K562 (cell line): Measurements from ENCODE around the gene VEZF1. TPM values are rescaled to one million over a fixed set of nuclear protein-coding genes. Genes with fewer than 3 reads are reported as not detected.

Experiments
- E2F3 ChIP-seq: fragments of 250-450 bp; sonication (Bioruptor Pico); IDR thresholded peaks from 2 replicates; pipeline ENCODE4 v1.4.0; 2020; ENCODE audit warnings: mild to moderate bottlenecking
- NFE2 ChIP-seq: IDR thresholded peaks from 2 replicates; pipeline ENCODE4 v1.6.1; 2014; ENCODE audit warnings: antibody characterized with exemption, low read depth
- NFYB ChIP-seq: IDR thresholded peaks from 2 replicates; pipeline ENCODE4 v1.6.1; 2011; ENCODE audit warnings: mild to moderate bottlenecking, moderate library complexity; ENCODE audit not compliant: insufficient read length; ENCODE audit errors: extremely low read depth
- SAFB ChIP-seq: fragments of 200-400 bp; formaldehyde crosslinking; IDR thresholded peaks from 2 replicates; pipeline ENCODE4 v1.6.1; 2017; ENCODE audit warnings: low read depth, low read length, borderline replicate concordance
- SMAD3 ChIP-seq: fragments of 450-650 bp; formaldehyde crosslinking; conservative IDR thresholded peaks from 2 replicates; pipeline ENCODE4 v1.4.0; 2020; ENCODE audit warnings: mild to moderate bottlenecking
- ZBTB40 ChIP-seq, 2 experiments: fragments of 450-650 bp in 1 of 2; sonication (generic) in 1 of 2; formaldehyde crosslinking in 1 of 2; IDR thresholded peaks; 2 replicates each; pipeline versions ENCODE4 v1.7.1 to v1.9.0; 2016 to 2022; ENCODE audit warnings: inconsistent platforms in 1 of 2, mild to moderate bottlenecking in 1 of 2, missing genetic modification reagents in 1 of 2
- ZNF12 ChIP-seq: sonication (generic); formaldehyde crosslinking; IDR thresholded peaks from 2 replicates; pipeline ENCODE4 v1.4.0; 2020; ENCODE audit warnings: mild to moderate bottlenecking, missing genetic modification reagents
- ZNF23 ChIP-seq: fragments of 250-450 bp; sonication (Bioruptor Pico); IDR thresholded peaks from 2 replicates; pipeline ENCODE4 v1.4.0; 2020; ENCODE audit warnings: mild to moderate bottlenecking
- ZNF431 ChIP-seq: sonication (generic); formaldehyde crosslinking; IDR thresholded peaks from 2 replicates; pipeline ENCODE4 v1.8.0; 2022; ENCODE audit warnings: mild to moderate bottlenecking, missing genetic modification reagents
- ZNF609 ChIP-seq: sonication (generic); formaldehyde crosslinking; IDR thresholded peaks from 2 replicates; pipeline ENCODE4 v1.8.1; 2023; ENCODE audit warnings: missing genetic modification reagents, mild to moderate bottlenecking, borderline replicate concordance
- polyA plus RNA-seq, 8 experiments: library from polyadenylated mRNA; depleted of rRNA in 4 of 8; stranded (reverse) in 5 of 8; unstranded in 3 of 8; fragments of >200 nt; fragmentation: Nextera tagmentation in 2 of 8; fragmentation: Illumina TruSeq in 1 of 8; extraction: Ambion mirVana in 2 of 8; extraction: Trizol in 1 of 8; gene quantifications; 2 replicates each; pipeline versions ENCODE4 v1.2.1 to v1.2.3, GENCODE V29; 2011 to 2014; ENCODE audit warnings: inconsistent platforms in 1 of 8, missing spikeins in 1 of 8
- total RNA-seq, 7 experiments: library from RNA; depleted of rRNA in 6 of 7; stranded (reverse); fragments of >200 nt in 6 of 7; fragmentation: Illumina TruSeq in 2 of 7; extraction: Trizol in 2 of 7; gene quantifications; 2 replicates each; pipeline versions ENCODE4 v1.2.1 to v1.2.3, GENCODE V29; 2011 to 2021; ENCODE audit warnings: low replicate concordance in 1 of 7

The VEZF1 gene
- total and polyA plus RNA-seq, 9 of the 15 experiments (the other 6 are each of a cell fraction or from before 2014, with no cell fraction given), result 9.5 to 33.4 (median 22.1) TPM

GRCh38 chr17:57988301-57989250 lies 522 bp upstream of the VEZF1 start (continued):
- TF ChIP-seq ZNF609 (CRISPR knock-in tag) (no peak), ZNF12 (CRISPR knock-in tag) (no peak), NFYB (no peak), ZNF23 (no peak; the same call in 1 of the 2 replicates), ZBTB40 (IDR thresholded peaks at IDR 0.05) (no peak; the same call in 1 of the 2 replicates), ZBTB40 (CRISPR knock-in tag; IDR thresholded peaks at IDR 0.05) (no peak), SAFB (no peak), NFE2 (no peak), SMAD3 (CRISPR knock-in tag) (0 out of 2 replicates have a peak, but pooled peaks have one; percentile 66), E2F3 (CRISPR knock-in tag) (no peak), ZNF431 (0 out of 2 replicates have a peak, but pooled peaks have one; percentile 25)
